Activated T-cell treated with anti-CD3 and anti-CD28 coated beads, Interleukin-2, amount 50 U/mL, for 4 hours (primary cell): Measurements from ENCODE around the gene DDX6. TPM values are rescaled to one million over a fixed set of nuclear protein-coding genes. Genes with fewer than 3 reads are reported as not detected.
"Not testable (repeated sequence)": the region's sequence is repeated elsewhere in the genome, so short reads cannot be mapped to it uniquely, and the experiment has no call there.

Source experiments
- ATAC-seq, 2 donors: fragments of 200-7000 bp; cut with Tn5 transposase; one replicate each; pipeline ENCODE4 v1.10.0; 2021
- DNase-seq: peaks from one replicate; pipeline ENCODE4 v3.0.0-alpha.2; 2020
- H3K27me3 Mint-ChIP-seq: one replicate; pipeline ENCODE4 v1.8.0; 2021; ENCODE audit warnings: low read depth, mixed read lengths
- H3K36me3 Mint-ChIP-seq: one replicate; pipeline ENCODE4 v1.8.0; 2022; ENCODE audit warnings: mixed read lengths; ENCODE audit not compliant: insufficient read depth
- H3K4me1 Mint-ChIP-seq: one replicate; pipeline ENCODE4 v1.8.0; 2021; ENCODE audit warnings: low read depth, mixed read lengths
- H3K4me3 Mint-ChIP-seq: one replicate; pipeline ENCODE4 v1.8.0; 2021; ENCODE audit warnings: mild to moderate bottlenecking, moderate library complexity, mixed read lengths
- H3K9me3 Mint-ChIP-seq: one replicate; pipeline ENCODE4 v1.8.0; 2021; ENCODE audit warnings: mixed read lengths
- total RNA-seq, 3 donors: library from RNA; stranded (reverse); gene quantifications; one replicate each; pipeline ENCODE4 v1.2.1, GENCODE V29; 2021

The DDX6 gene
- total RNA-seq, 3 donors from 2014 or later, result 121 to 147 (median 132) TPM

GRCh38 chr11:118778898-118779297, 12.1 kb downstream of the DDX6 start:
- H3K4me1 Mint-ChIP-seq, result peaks cover 73% of the 10 kb centered on the region
- peaks cover 41% of the 10 kb centered on the region for H3K36me3 Mint-ChIP-seq
- no peaks in the 10 kb centered on the region for H3K27me3 Mint-ChIP-seq
- no peak overlapping the region for H3K4me3 Mint-ChIP-seq
- no peaks in the 10 kb centered on the region for H3K9me3 Mint-ChIP-seq
- ATAC-seq, result no peak
- no peak for DNase-seq

- no peak overlapping the region for H3K4me3 Mint-ChIP-seq
- ATAC-seq, result no peak
- no peaks in the 10 kb centered on the region for H3K9me3 Mint-ChIP-seq
- H3K27me3 Mint-ChIP-seq, result no peaks in the 10 kb centered on the region
- DNase-seq, result no peak
- H3K4me1 Mint-ChIP-seq, result peaks cover 85% of the 10 kb centered on the region
- peaks cover 45% of the 10 kb centered on the region for H3K36me3 Mint-ChIP-seq
Measured at GRCh38 chr11:118774032-118774431, 16.9 kb downstream of the DDX6 start.

- DNase-seq (no peak), ATAC-seq (no peak)
- Mint-ChIP-seq H3K9me3 (no peaks in the 10 kb centered on the region), H3K4me1 (peaks cover 81% of the 10 kb centered on the region), H3K27me3 (no peaks in the 10 kb centered on the region), H3K36me3 (peaks cover 39% of the 10 kb centered on the region), H3K4me3 (peak overlapping the region; percentile 24)
Measured at GRCh38 chr11:118771547-118772288, 19.2 kb downstream of the DDX6 start.

- H3K36me3 Mint-ChIP-seq, result peaks cover 35% of the 10 kb centered on the region
- H3K4me1 Mint-ChIP-seq, result peaks cover 60% of the 10 kb centered on the region
- H3K27me3 Mint-ChIP-seq, result no peaks in the 10 kb centered on the region
- no peak overlapping the region for H3K4me3 Mint-ChIP-seq
- ATAC-seq (no peak), DNase-seq (no peak)
- H3K9me3 Mint-ChIP-seq, result no peaks in the 10 kb centered on the region
Measured at GRCh38 chr11:118768690-118769089, 22.3 kb downstream of the DDX6 start.

- DNase-seq (no peak), ATAC-seq (no peak)
- Mint-ChIP-seq H3K4me1 (peaks cover 34% of the 10 kb centered on the region), H3K4me3 (no peak overlapping the region), H3K36me3 (peaks cover 32% of the 10 kb centered on the region), H3K27me3 (no peaks in the 10 kb centered on the region), H3K9me3 (no peaks in the 10 kb centered on the region)
Measured at GRCh38 chr11:118766035-118766434, 24.9 kb downstream of the DDX6 start.

- H3K9me3 Mint-ChIP-seq, DNase-seq, H3K27me3 Mint-ChIP-seq, H3K4me3 Mint-ChIP-seq, ATAC-seq: not testable (repeated sequence)
- Mint-ChIP-seq H3K4me1 (peaks cover 25% of the 10 kb centered on the region), H3K36me3 (peaks cover 30% of the 10 kb centered on the region)
Measured at GRCh38 chr11:118765095-118765691, 25.8 kb downstream of the DDX6 start.

- Mint-ChIP-seq H3K27me3 (no peaks in the 10 kb centered on the region), H3K36me3 (peaks cover 30% of the 10 kb centered on the region), H3K9me3 (no peaks in the 10 kb centered on the region), H3K4me1 (peaks cover 10% of the 10 kb centered on the region), H3K4me3 (no peak overlapping the region)
- DNase-seq (no peak), ATAC-seq (no peak)
Measured at GRCh38 chr11:118763041-118763440, 27.9 kb downstream of the DDX6 start.

- DNase-seq, H3K9me3 Mint-ChIP-seq: not testable (repeated sequence)
- H3K36me3 Mint-ChIP-seq, result peaks cover 31% of the 10 kb centered on the region
Measured at GRCh38 chr11:118761981-118762380, 29.0 kb downstream of the DDX6 start.

GRCh38 chr11:118757876-118758399, 33.0 kb downstream of the DDX6 start:
- no peak for DNase-seq
- Mint-ChIP-seq H3K36me3 (peaks cover 33% of the 10 kb centered on the region), H3K4me3 (no peak overlapping the region), H3K4me1 (peaks cover 6% of the 10 kb centered on the region), H3K27me3 (no peaks in the 10 kb centered on the region), H3K9me3 (no peaks in the 10 kb centered on the region)
- ATAC-seq, result no peak

More at GRCh38 chr11:118761981-118762380, 29.0 kb downstream of the DDX6 start:
- H3K27me3 Mint-ChIP-seq, H3K4me3 Mint-ChIP-seq, ATAC-seq, H3K4me1 Mint-ChIP-seq: not testable (repeated sequence)

GRCh38 chr11:118752654-118753053, 38.3 kb downstream of the DDX6 start:
- DNase-seq (no peak), ATAC-seq (no peak)
- no peaks in the 10 kb centered on the region for H3K9me3 Mint-ChIP-seq
- no peaks in the 10 kb centered on the region for H3K27me3 Mint-ChIP-seq
- no peak overlapping the region for H3K4me3 Mint-ChIP-seq
- peaks cover 37% of the 10 kb centered on the region for H3K36me3 Mint-ChIP-seq
- H3K4me1 Mint-ChIP-seq, result peaks cover 6% of the 10 kb centered on the region

GRCh38 chr11:118749429-118749828, 41.5 kb downstream of the DDX6 start:
- Mint-ChIP-seq H3K4me1 (peaks cover 4% of the 10 kb centered on the region), H3K9me3 (no peaks in the 10 kb centered on the region), H3K27me3 (no peaks in the 10 kb centered on the region), H3K4me3 (no peak overlapping the region), H3K36me3 (peaks cover 26% of the 10 kb centered on the region)
- DNase-seq (no peak), ATAC-seq (no peak)

GRCh38 chr11:118748056-118748455, 42.9 kb downstream of the DDX6 start:
- H3K9me3 Mint-ChIP-seq, result no peaks in the 10 kb centered on the region
- peaks cover 4% of the 10 kb centered on the region for H3K4me1 Mint-ChIP-seq
- H3K36me3 Mint-ChIP-seq, result peaks cover 21% of the 10 kb centered on the region
- DNase-seq, result no peak
- ATAC-seq, result no peak
- H3K4me3 Mint-ChIP-seq, result no peak overlapping the region
- H3K27me3 Mint-ChIP-seq, result no peaks in the 10 kb centered on the region

GRCh38 chr11:118746988-118747585, 43.9 kb downstream of the DDX6 start:
- H3K9me3 Mint-ChIP-seq, result no peaks in the 10 kb centered on the region
- no peak overlapping the region for H3K4me3 Mint-ChIP-seq
- peaks cover 4% of the 10 kb centered on the region for H3K4me1 Mint-ChIP-seq
- no peak for ATAC-seq
- no peaks in the 10 kb centered on the region for H3K27me3 Mint-ChIP-seq
- DNase-seq, result no peak
- peaks cover 20% of the 10 kb centered on the region for H3K36me3 Mint-ChIP-seq

GRCh38 chr11:118744046-118744445, 46.9 kb downstream of the DDX6 start:
- no peaks in the 10 kb centered on the region for H3K9me3 Mint-ChIP-seq
- DNase-seq, result no peak
- H3K27me3 Mint-ChIP-seq, result no peaks in the 10 kb centered on the region
- peaks cover 1% of the 10 kb centered on the region for H3K4me1 Mint-ChIP-seq
- no peak for ATAC-seq
- H3K4me3 Mint-ChIP-seq, result no peak overlapping the region
- H3K36me3 Mint-ChIP-seq, result no peaks in the 10 kb centered on the region

GRCh38 chr11:118742304-118742703, 48.7 kb downstream of the DDX6 start:
- H3K27me3 Mint-ChIP-seq, result no peaks in the 10 kb centered on the region
- H3K9me3 Mint-ChIP-seq, result no peaks in the 10 kb centered on the region
- peaks cover 1% of the 10 kb centered on the region for H3K4me1 Mint-ChIP-seq
- no peak overlapping the region for H3K4me3 Mint-ChIP-seq
- H3K36me3 Mint-ChIP-seq, result no peaks in the 10 kb centered on the region
- DNase-seq (no peak), ATAC-seq (no peak)
